A549 (cell line): ENCODE results near the gene ATG10. TPM values are rescaled to one million over a fixed set of nuclear protein-coding genes. Genes with fewer than 3 reads are reported as not detected.

ENCODE experiments used
- ATAC-seq, 2 experiments: fragments of 200-7000 bp in 1 of 2; fragments of >200 bp in 1 of 2; cut with Nextera tagmentation in 1 of 2; cut with Tn5 transposase in 1 of 2; 3 replicates each; pipeline versions ENCODE4 v1.8.0 to v1.9.1; 2018 to 2020; ENCODE audit warnings: mild to moderate bottlenecking in 1 of 2, moderate library complexity in 1 of 2
- CTCF ChIA-PET: fragments of 300-600 bp; sonication (Branson Sonifier 250); formaldehyde crosslinking; extraction: SDS; loops from one replicate; lab custom pipeline; 2021; ENCODE audit warnings: antibody characterized with exemption, inconsistent platforms; lab: Yijun Ruan, JAX
- POLR2A ChIA-PET: fragments of 350-600 bp; formaldehyde crosslinking; extraction: SDS; loops from one replicate; lab custom pipeline; 2021; ENCODE audit warnings: antibody characterized with exemption, inconsistent platforms; lab: Yijun Ruan, JAX
- DNase-seq, 2 experiments: peaks; one replicate each; pipeline versions ENCODE4 v3.0.0 to v3.0.0-alpha.2; 2011 to 2016; ENCODE audit warnings: low read depth in 1 of 2, low spot score in 1 of 2
- FAIRE-seq: peaks from 2 replicates; lab custom pipeline; 2011; peaks lifted over from hg19 to GRCh38; lab: Jason Lieb, UNC
- H3K27ac ChIP-seq, 2 experiments: fragments of >200 bp; sonication (Bioruptor Twin); formaldehyde crosslinking; 3 replicates each; pipeline ENCODE4 v1.5.1; 2016 to 2017
- H3K4me1 ChIP-seq: fragments of >200 bp; sonication (Bioruptor Twin); formaldehyde crosslinking; 3 replicates; pipeline ENCODE4 v1.6.1; 2016
- H3K4me2 ChIP-seq: fragments of >200 bp; sonication (Bioruptor Twin); formaldehyde crosslinking; 3 replicates; pipeline ENCODE4 v1.6.1; 2016
- H3K4me3 ChIP-seq: fragments of >200 bp; sonication (Bioruptor Twin); formaldehyde crosslinking; 3 replicates; pipeline ENCODE4 v1.5.1; 2016
- H3K9me3 ChIP-seq: fragments of >200 bp; sonication (Bioruptor Twin); formaldehyde crosslinking; 3 replicates; pipeline ENCODE4 v1.6.1; 2016
- CEBPB ChIP-seq, 2 experiments: fragments of >200 bp in 1 of 2; sonication (Bioruptor Twin) in 1 of 2; formaldehyde crosslinking in 1 of 2; IDR thresholded peaks; 2 replicates each; pipeline ENCODE4 v1.6.1; 2012 to 2016
- CHD4 ChIP-seq: fragments of 200-600 bp; sonication (generic); IDR thresholded peaks from 2 replicates; pipeline ENCODE4 v1.6.1; 2016; ENCODE audit warnings: antibody characterized with exemption, mild to moderate bottlenecking, borderline replicate concordance
- EHF ChIP-seq: fragments of 250-450 bp; sonication (Bioruptor Pico); IDR thresholded peaks from 2 replicates; pipeline ENCODE4 v1.5.0; 2020; ENCODE audit warnings: mild to moderate bottlenecking
- FOXS1 ChIP-seq: fragments of 250-450 bp; sonication (Bioruptor Pico); IDR thresholded peaks from 2 replicates; pipeline ENCODE4 v1.5.0; 2020; ENCODE audit warnings: mild to moderate bottlenecking, moderate library complexity
- HEYL ChIP-seq: fragments of 250-450 bp; sonication (Bioruptor Pico); IDR thresholded peaks from 2 replicates; pipeline ENCODE4 v1.8.0; 2021; ENCODE audit warnings: mild to moderate bottlenecking, moderate library complexity
- HOXB5 ChIP-seq: fragments of 250-450 bp; sonication (Bioruptor Pico); IDR thresholded peaks from 2 replicates; pipeline ENCODE4 v1.5.0; 2020; ENCODE audit warnings: mild to moderate bottlenecking, moderate library complexity
- JUN ChIP-seq, 2 experiments: fragments of >200 bp; sonication (Bioruptor Twin); formaldehyde crosslinking; IDR thresholded peaks; 2 replicates in 1 of 2; 3 replicates in 1 of 2; pipeline ENCODE4 v1.6.1; 2016 to 2017
- JUNB ChIP-seq: fragments of >200 bp; sonication (Bioruptor Twin); formaldehyde crosslinking; IDR thresholded peaks from 2 replicates; pipeline ENCODE4 v1.6.1; 2016
- KDM5A ChIP-seq: fragments of 200-600 bp; sonication (generic); IDR thresholded peaks from 2 replicates; pipeline ENCODE4 v1.6.1; 2016; ENCODE audit warnings: antibody characterized with exemption, mild to moderate bottlenecking
- MAFK ChIP-seq: fragments of 450-650 bp; IDR thresholded peaks from 2 replicates; pipeline ENCODE4 v1.6.1; 2014; ENCODE audit not compliant: partially characterized antibody
- MAZ ChIP-seq: fragments of 150-350 bp; IDR thresholded peaks from 2 replicates; pipeline ENCODE4 v1.6.1; 2014; ENCODE audit warnings: antibody characterized with exemption, low read depth, low read length, borderline replicate concordance
- MYC ChIP-seq: IDR thresholded peaks from 2 replicates; pipeline ENCODE4 v1.6.1; 2012; ENCODE audit warnings: mild to moderate bottlenecking, inconsistent platforms, low read length, improper control_type of control experiment, borderline replicate concordance
- NFE2L2 ChIP-seq: fragments of 150-350 bp; conservative IDR thresholded peaks from 2 replicates; pipeline ENCODE4 v1.6.1; 2014; ENCODE audit warnings: low read length
- PHF8 ChIP-seq: fragments of 200-600 bp; sonication (generic); IDR thresholded peaks from 2 replicates; pipeline ENCODE4 v1.6.1; 2016; ENCODE audit warnings: low read depth, mild to moderate bottlenecking, antibody characterized with exemption, moderate library complexity, borderline replicate concordance
- POLR2A ChIP-seq: IDR thresholded peaks from 2 replicates; pipeline ENCODE4 v1.6.1; 2012; ENCODE audit warnings: mild to moderate bottlenecking, low read length
- RAD21 ChIP-seq, 2 experiments: fragments of >200 bp in 1 of 2; sonication (Bioruptor Twin) in 1 of 2; formaldehyde crosslinking in 1 of 2; IDR thresholded peaks in 1 of 2; conservative IDR thresholded peaks in 1 of 2; 2 replicates in 1 of 2; 3 replicates in 1 of 2; pipeline ENCODE4 v1.6.1; 2012 to 2018; ENCODE audit warnings: inconsistent platforms in 1 of 2
- RARB ChIP-seq: fragments of 250-450 bp; sonication (Bioruptor Pico); IDR thresholded peaks from 2 replicates; pipeline ENCODE4 v1.8.0; 2021; ENCODE audit warnings: mild to moderate bottlenecking, moderate library complexity
- RCOR1 ChIP-seq: fragments of 150-350 bp; IDR thresholded peaks from 2 replicates; pipeline ENCODE4 v1.6.1; 2014; ENCODE audit warnings: antibody characterized with exemption, low read length, low read depth
- RFX5 ChIP-seq: fragments of 450-650 bp; IDR thresholded peaks from 2 replicates; pipeline ENCODE4 v1.7.1; 2014; ENCODE audit warnings: antibody characterized with exemption, mild to moderate bottlenecking, moderate library complexity
- SREBF2 ChIP-seq: fragments of 450-650 bp; IDR thresholded peaks from 2 replicates; pipeline ENCODE4 v1.6.1; 2014; ENCODE audit warnings: mild to moderate bottlenecking, moderate library complexity
- TP53 ChIP-seq: fragments of 250-450 bp; sonication (Bioruptor Pico); IDR thresholded peaks from 2 replicates; pipeline ENCODE4 v1.5.0; 2021; ENCODE audit warnings: mild to moderate bottlenecking, moderate library complexity
- ZFP36 ChIP-seq: fragments of 450-650 bp; IDR thresholded peaks from 2 replicates; pipeline ENCODE4 v1.6.1; 2014; ENCODE audit warnings: borderline replicate concordance; ENCODE audit not compliant: partially characterized antibody
- WGBS: methylation state at CpG from one replicate; pipeline ENCODE4 v1.1.6; 2017; ENCODE audit errors: missing lambda C conversion rate; 5-methylcytosine and 5-hydroxymethylcytosine counted together
- polyA plus RNA-seq, 4 experiments: library from polyadenylated mRNA; depleted of rRNA in 3 of 4; stranded (reverse); fragments of >200 nt; fragmentation: RNase III in 1 of 4; extraction: RNeasy Plus Mini Kit Qiagen cat#74134 plus additional on column Dnase treatment in 1 of 4; gene quantifications; 2 replicates in 3 of 4; 3 replicates in 1 of 4; pipeline ENCODE4 v1.2.3, GENCODE V29; 2011 to 2017
- TF ChIP-seq, protein P1 (sequence below): fragments of 150-350 bp; IDR thresholded peaks from 2 replicates; pipeline ENCODE4 v1.6.1; 2014; ENCODE audit warnings: low read depth, mild to moderate bottlenecking, low read length
- TF ChIP-seq, protein P2 (sequence below): IDR thresholded peaks from 2 replicates; pipeline ENCODE4 v1.6.1; 2012
- TF ChIP-seq, protein P3 (sequence below): fragments of >200 bp; sonication (Bioruptor Twin); formaldehyde crosslinking; IDR thresholded peaks from 2 replicates; pipeline ENCODE4 v1.6.1; 2016
- TF ChIP-seq, protein P4 (sequence below): IDR thresholded peaks from 2 replicates; pipeline ENCODE4 v1.6.1; 2012; ENCODE audit warnings: low read depth, borderline replicate concordance

ATG10 gene
- polyA plus RNA-seq, 2 of the 4 experiments (the other 2 are of a cell fraction): 12.7 to 17.9 TPM

DNA sequence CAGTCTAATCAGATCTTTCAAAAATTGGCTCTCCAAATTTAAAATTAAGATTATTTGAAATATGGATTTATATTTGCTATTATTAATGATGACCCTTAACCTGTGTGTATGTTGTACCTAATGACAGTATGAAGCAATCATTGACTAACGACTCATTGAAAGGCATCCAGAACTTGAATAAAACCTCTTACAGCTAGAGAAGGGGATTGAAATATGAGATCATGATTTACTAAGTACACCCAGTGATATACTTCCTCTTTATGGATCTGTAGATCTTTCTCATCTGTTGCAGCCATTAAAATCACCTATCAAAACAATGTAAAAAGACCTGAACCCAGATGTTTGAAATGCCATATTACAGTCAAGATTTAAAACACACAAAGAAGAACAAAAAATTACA is 179.8 kb downstream of the ATG10 start:
- POLR2A ChIA-PET: no interaction called here
- ATAC-seq: no peak
- WGBS: 30% methylated on average over 1 of the region's 1 CpG

DNA sequence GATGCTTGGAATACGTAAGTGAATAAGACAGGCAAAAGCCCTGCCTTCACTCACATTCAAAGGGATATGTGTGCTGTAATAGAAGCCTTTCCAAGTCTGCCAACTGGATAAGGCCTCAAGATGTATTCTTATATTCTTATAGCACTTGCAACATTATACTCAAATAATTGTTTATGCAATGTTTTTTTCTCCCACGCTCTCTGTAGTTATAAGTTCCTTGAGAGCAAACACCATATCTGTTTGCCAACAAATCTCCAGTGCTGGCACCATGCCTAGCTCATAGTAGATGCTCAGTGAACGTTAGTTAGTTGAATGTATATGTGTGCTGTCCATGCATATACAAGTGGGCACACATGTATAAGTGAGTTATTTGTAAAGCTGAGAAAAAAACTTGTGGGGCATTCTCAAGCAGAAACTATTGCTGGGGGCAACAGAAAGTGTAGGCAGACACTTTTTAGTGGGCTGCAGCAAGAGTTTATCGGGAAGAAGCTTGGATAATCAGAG is 181.2 kb downstream of the ATG10 start:
- TF ChIP-seq RCOR1 (no peak), KDM5A (no peak), ZFP36 (no peak), HOXB5 (CRISPR knock-in tag) (no peak), MAFK (no peak), NFE2L2 (no peak), MYC (no peak)
- TF ChIP-seq, protein P1, sequence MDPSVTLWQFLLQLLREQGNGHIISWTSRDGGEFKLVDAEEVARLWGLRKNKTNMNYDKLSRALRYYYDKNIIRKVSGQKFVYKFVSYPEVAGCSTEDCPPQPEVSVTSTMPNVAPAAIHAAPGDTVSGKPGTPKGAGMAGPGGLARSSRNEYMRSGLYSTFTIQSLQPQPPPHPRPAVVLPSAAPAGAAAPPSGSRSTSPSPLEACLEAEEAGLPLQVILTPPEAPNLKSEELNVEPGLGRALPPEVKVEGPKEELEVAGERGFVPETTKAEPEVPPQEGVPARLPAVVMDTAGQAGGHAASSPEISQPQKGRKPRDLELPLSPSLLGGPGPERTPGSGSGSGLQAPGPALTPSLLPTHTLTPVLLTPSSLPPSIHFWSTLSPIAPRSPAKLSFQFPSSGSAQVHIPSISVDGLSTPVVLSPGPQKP: no peak
- TF ChIP-seq, protein P2, sequence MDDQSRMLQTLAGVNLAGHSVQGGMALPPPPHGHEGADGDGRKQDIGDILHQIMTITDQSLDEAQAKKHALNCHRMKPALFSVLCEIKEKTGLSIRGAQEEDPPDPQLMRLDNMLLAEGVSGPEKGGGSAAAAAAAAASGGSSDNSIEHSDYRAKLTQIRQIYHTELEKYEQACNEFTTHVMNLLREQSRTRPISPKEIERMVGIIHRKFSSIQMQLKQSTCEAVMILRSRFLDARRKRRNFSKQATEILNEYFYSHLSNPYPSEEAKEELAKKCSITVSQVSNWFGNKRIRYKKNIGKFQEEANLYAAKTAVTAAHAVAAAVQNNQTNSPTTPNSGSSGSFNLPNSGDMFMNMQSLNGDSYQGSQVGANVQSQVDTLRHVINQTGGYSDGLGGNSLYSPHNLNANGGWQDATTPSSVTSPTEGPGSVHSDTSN: no peak
- ATAC-seq: no peak

More for the DNA sequence above, 179.8 kb downstream of the ATG10 start:
- no peaks in the 10 kb centered on the region for H3K9me3 ChIP-seq
- FAIRE-seq: no peak
- peak overlapping the region; percentile 11; the same call in 1 of the 3 replicates for H3K4me2 ChIP-seq
- peaks cover 48% of the 10 kb centered on the region; the same call in 2 of the 3 replicates for H3K4me1 ChIP-seq
- TF ChIP-seq, protein P1: no peak
- TF ChIP-seq KDM5A (no peak), EHF (CRISPR knock-in tag) (no peak), RAD21 (conservative IDR thresholded peaks at IDR 0.05 in 1 of 2, IDR thresholded peaks at IDR 0.05 in 1 of 2) (no peak), POLR2A (no peak), MYC (no peak), PHF8 (no peak), JUNB (no peak), CEBPB (IDR thresholded peaks at IDR 0.05) (no peak), MAFK (no peak), TP53 (CRISPR knock-in tag) (no peak), SREBF2 (no peak), HOXB5 (CRISPR knock-in tag) (no peak), CHD4 (no peak)
- TF ChIP-seq, protein P3, sequence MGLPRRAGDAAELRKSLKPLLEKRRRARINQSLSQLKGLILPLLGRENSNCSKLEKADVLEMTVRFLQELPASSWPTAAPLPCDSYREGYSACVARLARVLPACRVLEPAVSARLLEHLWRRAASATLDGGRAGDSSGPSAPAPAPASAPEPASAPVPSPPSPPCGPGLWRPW: no peak
- TF ChIP-seq, all 56 proteins: peak for 0
- no peak for DNase-seq
- CTCF ChIA-PET: interaction anchor here (1.3 to 2.5 kb wide), 2 partner anchors 14 to 44 kb away, joined by 4 to 10 read pairs; no protein-coding TSS in a partner anchor
- Histone ChIP-seq H3K4me3 (no peak overlapping the region), H3K27ac (peak overlapping the region in 1 of 2 experiments; percentile 41; a peak in 1 of 6 replicates)

DNA sequence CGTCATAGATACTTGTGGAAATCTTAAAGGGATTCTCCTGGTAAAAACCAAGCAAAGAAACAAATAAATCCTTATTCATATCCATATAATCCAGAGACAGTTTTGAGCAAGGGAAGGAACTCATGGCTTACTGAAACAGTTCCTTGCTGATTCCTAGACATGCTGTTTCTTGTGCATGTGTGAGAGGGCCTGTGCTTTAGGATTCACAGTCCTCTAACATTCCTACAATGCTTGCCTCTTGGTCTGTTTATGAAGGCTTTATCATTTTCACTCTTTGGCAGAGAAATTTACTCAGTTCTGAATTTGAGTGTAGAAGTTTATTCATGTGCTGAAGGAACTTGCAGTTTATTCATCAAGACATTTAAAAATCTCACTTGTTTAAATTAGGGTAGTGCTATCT is 183.0 kb downstream of the ATG10 start:
- ChIA-PET POLR2A (no interaction called here), CTCF (no interaction called here)
- ATAC-seq: no peak
- Histone ChIP-seq H3K4me2 (no peak overlapping the region), H3K4me1 (peaks cover 39% of the 10 kb centered on the region), H3K9me3 (no peaks in the 10 kb centered on the region), H3K27ac (no peak overlapping the region; a peak in 1 of 6 replicates), H3K4me3 (no peak overlapping the region)
- peak; percentile 72 for FAIRE-seq
- 82% methylated on average over 1 of the region's 1 CpG for WGBS
- DNase-seq: no peak
- TF ChIP-seq, protein P2: no peak
- TF ChIP-seq ZFP36 (no peak), NFE2L2 (no peak), HEYL (CRISPR knock-in tag) (no peak), CEBPB (IDR thresholded peaks at IDR 0.05) (no peak), JUN (IDR thresholded peaks at IDR 0.05) (no peak), FOXS1 (CRISPR knock-in tag) (no peak), JUNB (no peak), POLR2A (no peak), PHF8 (no peak), MAZ (no peak), RFX5 (no peak), RARB (CRISPR knock-in tag) (no peak)
- TF ChIP-seq, protein P4, sequence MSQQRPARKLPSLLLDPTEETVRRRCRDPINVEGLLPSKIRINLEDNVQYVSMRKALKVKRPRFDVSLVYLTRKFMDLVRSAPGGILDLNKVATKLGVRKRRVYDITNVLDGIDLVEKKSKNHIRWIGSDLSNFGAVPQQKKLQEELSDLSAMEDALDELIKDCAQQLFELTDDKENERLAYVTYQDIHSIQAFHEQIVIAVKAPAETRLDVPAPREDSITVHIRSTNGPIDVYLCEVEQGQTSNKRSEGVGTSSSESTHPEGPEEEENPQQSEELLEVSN: no peak
- TF ChIP-seq, protein P1: no peak

More for the DNA sequence above, 181.2 kb downstream of the ATG10 start:
- Histone ChIP-seq H3K27ac (no peak overlapping the region; a peak in 1 of 6 replicates), H3K9me3 (no peaks in the 10 kb centered on the region), H3K4me2 (no peak overlapping the region), H3K4me3 (no peak overlapping the region), H3K4me1 (peaks cover 41% of the 10 kb centered on the region; the same call in 2 of the 3 replicates)
- DNase-seq (no peak), FAIRE-seq (no peak)
- WGBS: 68% methylated on average over 4 of the region's 4 CpGs
- ChIA-PET POLR2A (no interaction called here), CTCF (interaction anchor here (1.0 kb wide), 1 partner anchor 46 kb away, joined by 3 read pairs; no protein-coding TSS in a partner anchor)
